Neural cell (in vitro differentiated cells): ENCODE measurements around the gene TSPO. TPM values are rescaled to one million over a fixed set of nuclear protein-coding genes. Genes with fewer than 3 reads are reported as not detected.

Experiments used
- H2AFZ ChIP-seq: fragments of 200-600, 300-800 bp; sonication (generic), shearing (Covaris generic); 2 replicates; pipeline ENCODE4 v1.6.0; 2014; ENCODE audit warnings: low read depth, mild to moderate bottlenecking, antibody characterized with exemption, low read length, moderate library complexity
- H3F3A ChIP-seq: fragments of 200-600 bp; shearing (Covaris generic); 2 replicates; pipeline ENCODE4 v1.6.1; 2016; ENCODE audit warnings: mild to moderate bottlenecking, moderate library complexity, mixed read lengths, antibody characterized with exemption, low read length; ENCODE audit not compliant: insufficient read depth, poor library complexity, severe bottlenecking
- H3K27ac ChIP-seq: fragments of 200-600, 300-800 bp; sonication (generic), shearing (Covaris generic); 2 replicates; pipeline ENCODE4 v1.5.1; 2014; ENCODE audit warnings: mild to moderate bottlenecking, low read length, moderate library complexity
- H3K27me3 ChIP-seq: fragments of 300-800, 200-600 bp; sonication (generic), shearing (Covaris generic); 2 replicates; pipeline ENCODE4 v1.6.0; 2014; ENCODE audit warnings: mild to moderate bottlenecking, low read depth, low read length, moderate library complexity; ENCODE audit not compliant: insufficient read depth
- H3K36me3 ChIP-seq: fragments of 300-800, 200-600 bp; sonication (generic), shearing (Covaris generic); 2 replicates; pipeline ENCODE4 v1.5.1; 2014; ENCODE audit warnings: mild to moderate bottlenecking, antibody characterized with exemption, low read length, moderate library complexity; ENCODE audit not compliant: insufficient read depth
- H3K4me2 ChIP-seq: fragments of 300-800, 200-600 bp; sonication (generic), shearing (Covaris generic); 2 replicates; pipeline ENCODE4 v1.6.0; 2014; ENCODE audit warnings: mild to moderate bottlenecking, low read length
- H3K4me3 ChIP-seq: fragments of 300-800, 200-600 bp; sonication (generic), shearing (Covaris generic); 2 replicates; pipeline ENCODE4 v1.5.1; 2014; ENCODE audit warnings: mild to moderate bottlenecking, low read length, moderate library complexity
- H3K79me2 ChIP-seq: fragments of 200-600 bp; shearing (Covaris generic); replicated peaks from 2 replicates; pipeline ENCODE4 v1.6.0; 2014; ENCODE audit warnings: mild to moderate bottlenecking, low read length, moderate library complexity; ENCODE audit not compliant: insufficient read depth
- H3K9ac ChIP-seq: fragments of 300-800, 200-600 bp; sonication (generic), shearing (Covaris generic); 2 replicates; pipeline ENCODE4 v1.6.1; 2016; ENCODE audit warnings: mild to moderate bottlenecking, low read length, mixed read lengths
- H3K9me2 ChIP-seq: fragments of 200-600 bp; shearing (Covaris generic); 2 replicates; pipeline ENCODE4 v1.6.1; 2016; ENCODE audit warnings: mild to moderate bottlenecking, low read length, mixed read lengths; ENCODE audit not compliant: insufficient read depth
- H3K9me3 ChIP-seq: fragments of 200-600, 300-800 bp; sonication (generic), shearing (Covaris generic); 2 replicates; pipeline ENCODE4 v1.6.1; 2016; ENCODE audit warnings: mild to moderate bottlenecking, mixed run types, low read length, moderate library complexity, mixed read lengths
- H4K20me1 ChIP-seq: fragments of 200-600 bp; shearing (Covaris generic); 2 replicates; pipeline ENCODE4 v1.6.1; 2016; ENCODE audit warnings: mild to moderate bottlenecking, mixed run types; ENCODE audit not compliant: insufficient read depth
- CTCF ChIP-seq: fragments of 450-650 bp; IDR thresholded peaks from 2 replicates; pipeline ENCODE4 v1.5.1; 2014; ENCODE audit warnings: antibody characterized with exemption, mild to moderate bottlenecking, moderate library complexity; ENCODE audit not compliant: poor library complexity, severe bottlenecking
- EP300 ChIP-seq: fragments of 450-650 bp; conservative IDR thresholded peaks from 2 replicates; pipeline ENCODE4 v1.6.1; 2014; ENCODE audit warnings: antibody characterized with exemption, mild to moderate bottlenecking, moderate library complexity; ENCODE audit not compliant: poor library complexity, severe bottlenecking
- EZH2 ChIP-seq: fragments of 200-600, 300-800 bp; shearing (Covaris generic), sonication (generic); IDR thresholded peaks from 2 replicates; pipeline ENCODE4 v1.6.1; 2014; ENCODE audit warnings: antibody characterized with exemption, low read length, borderline replicate concordance, mild to moderate bottlenecking; ENCODE audit not compliant: insufficient read depth, poor library complexity, severe bottlenecking
- MXI1 ChIP-seq: fragments of 450-650 bp; conservative IDR thresholded peaks from 2 replicates; pipeline ENCODE4 v1.6.1; 2014; ENCODE audit warnings: antibody characterized with exemption, mild to moderate bottlenecking; ENCODE audit not compliant: poor library complexity, severe bottlenecking
- POLR2AphosphoS5 ChIP-seq: IDR thresholded peaks from 2 replicates; pipeline ENCODE4 v1.6.1; 2012
- RAD21 ChIP-seq: fragments of 450-650 bp; conservative IDR thresholded peaks from 2 replicates; pipeline ENCODE4 v1.6.1; 2014; ENCODE audit warnings: antibody characterized with exemption, mild to moderate bottlenecking, moderate library complexity
- REST ChIP-seq: IDR thresholded peaks from 2 replicates; pipeline ENCODE4 v1.6.1; 2012; ENCODE audit warnings: borderline replicate concordance
- SMC3 ChIP-seq: fragments of 450-650 bp; conservative IDR thresholded peaks from 2 replicates; pipeline ENCODE4 v1.6.1; 2014; ENCODE audit warnings: antibody characterized with exemption, mild to moderate bottlenecking, moderate library complexity; ENCODE audit not compliant: poor library complexity
- TAF1 ChIP-seq: IDR thresholded peaks from 2 replicates; pipeline ENCODE4 v1.6.1; 2012; ENCODE audit warnings: low read depth
- polyA plus RNA-seq: library from polyadenylated mRNA; depleted of rRNA; stranded (reverse); fragments of >200 nt; gene quantifications from 2 replicates; pipeline ENCODE4 v1.2.3, GENCODE V29; 2014

Gene TSPO
- polyA plus RNA-seq, 1 donor from 2014 or later: not detected

- Histone ChIP-seq H3K9ac (no peak overlapping the region), H3K9me3 (no peaks in the 10 kb centered on the region), H3K9me2 (no peaks in the 10 kb centered on the region), H3K4me3 (no peak overlapping the region), H3K27me3 (no peaks in the 10 kb centered on the region), H3K4me2 (no peak overlapping the region), H3F3A (no peaks in the 10 kb centered on the region), H4K20me1 (no peaks in the 10 kb centered on the region), H3K79me2 (no peaks in the 10 kb centered on the region), H3K36me3 (no peaks in the 10 kb centered on the region), H3K27ac (no peak overlapping the region), H2AFZ (no peak overlapping the region)
- TF ChIP-seq CTCF: peak; percentile 59
- no peak for TF ChIP-seq REST
- TF ChIP-seq SMC3: peak; percentile 59
- peak; percentile 49 for TF ChIP-seq RAD21
- TF ChIP-seq TAF1: no peak
- no peak for TF ChIP-seq POLR2AphosphoS5
- no peak for TF ChIP-seq EZH2
- TF ChIP-seq MXI1: no peak
Observed at GRCh38 chr22:43136255-43136654, 15.1 kb upstream of the TSPO start.

- TF ChIP-seq RAD21: no peak
- TF ChIP-seq EZH2: no peak
- TF ChIP-seq POLR2AphosphoS5: no peak
- no peak for TF ChIP-seq CTCF
- no peak for TF ChIP-seq EP300
- TF ChIP-seq SMC3: no peak
- no peak for TF ChIP-seq MXI1
- Histone ChIP-seq H2AFZ (no peak overlapping the region), H3K4me2 (no peak overlapping the region), H3K36me3 (no peaks in the 10 kb centered on the region), H3K9ac (no peak overlapping the region), H3K4me3 (no peak overlapping the region), H3F3A (no peaks in the 10 kb centered on the region), H3K27me3 (no peaks in the 10 kb centered on the region), H3K27ac (no peak overlapping the region), H3K9me2 (no peaks in the 10 kb centered on the region), H3K79me2 (peaks cover 2% of the 10 kb centered on the region), H4K20me1 (no peaks in the 10 kb centered on the region), H3K9me3 (no peaks in the 10 kb centered on the region)
Observed at GRCh38 chr22:43136801-43137200, 14.6 kb upstream of the TSPO start.
